ENCODE measurements around the gene ZBTB16.

The ZBTB16 gene

DNA sequence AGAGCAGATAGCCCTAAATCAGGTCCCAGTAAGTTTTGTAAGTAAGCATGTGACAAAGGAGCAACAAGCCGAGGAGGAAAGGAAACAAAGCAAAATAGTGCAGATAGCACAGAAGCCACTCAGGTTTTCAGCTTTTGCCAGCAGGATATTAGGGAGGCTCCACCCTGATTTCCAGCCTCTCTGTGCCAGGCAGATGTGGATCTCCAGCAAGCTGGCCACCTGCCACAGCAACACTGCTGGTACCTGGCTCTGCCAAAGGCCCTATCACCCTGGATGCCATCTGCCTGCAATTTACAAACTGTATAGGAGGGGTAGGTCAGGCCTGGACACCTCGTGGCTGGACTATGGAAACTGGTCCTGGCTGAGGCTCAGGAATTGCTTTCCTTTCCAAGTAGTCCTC lies 224.5 kb downstream of the ZBTB16 start:
- ChIA-PET CTCF (no interaction called here), POLR2A (no interaction called here)
- TF ChIP-seq, protein P1, sequence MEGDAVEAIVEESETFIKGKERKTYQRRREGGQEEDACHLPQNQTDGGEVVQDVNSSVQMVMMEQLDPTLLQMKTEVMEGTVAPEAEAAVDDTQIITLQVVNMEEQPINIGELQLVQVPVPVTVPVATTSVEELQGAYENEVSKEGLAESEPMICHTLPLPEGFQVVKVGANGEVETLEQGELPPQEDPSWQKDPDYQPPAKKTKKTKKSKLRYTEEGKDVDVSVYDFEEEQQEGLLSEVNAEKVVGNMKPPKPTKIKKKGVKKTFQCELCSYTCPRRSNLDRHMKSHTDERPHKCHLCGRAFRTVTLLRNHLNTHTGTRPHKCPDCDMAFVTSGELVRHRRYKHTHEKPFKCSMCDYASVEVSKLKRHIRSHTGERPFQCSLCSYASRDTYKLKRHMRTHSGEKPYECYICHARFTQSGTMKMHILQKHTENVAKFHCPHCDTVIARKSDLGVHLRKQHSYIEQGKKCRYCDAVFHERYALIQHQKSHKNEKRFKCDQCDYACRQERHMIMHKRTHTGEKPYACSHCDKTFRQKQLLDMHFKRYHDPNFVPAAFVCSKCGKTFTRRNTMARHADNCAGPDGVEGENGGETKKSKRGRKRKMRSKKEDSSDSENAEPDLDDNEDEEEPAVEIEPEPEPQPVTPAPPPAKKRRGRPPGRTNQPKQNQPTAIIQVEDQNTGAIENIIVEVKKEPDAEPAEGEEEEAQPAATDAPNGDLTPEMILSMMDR (IDR thresholded peaks at IDR 0.05; ENCODE audit: control extremely low read depth, extremely low read depth, low read depth, missing control alignments), result no peak
- DNase-seq (ENCODE audit: extremely low spot score), result no peak

DNA sequence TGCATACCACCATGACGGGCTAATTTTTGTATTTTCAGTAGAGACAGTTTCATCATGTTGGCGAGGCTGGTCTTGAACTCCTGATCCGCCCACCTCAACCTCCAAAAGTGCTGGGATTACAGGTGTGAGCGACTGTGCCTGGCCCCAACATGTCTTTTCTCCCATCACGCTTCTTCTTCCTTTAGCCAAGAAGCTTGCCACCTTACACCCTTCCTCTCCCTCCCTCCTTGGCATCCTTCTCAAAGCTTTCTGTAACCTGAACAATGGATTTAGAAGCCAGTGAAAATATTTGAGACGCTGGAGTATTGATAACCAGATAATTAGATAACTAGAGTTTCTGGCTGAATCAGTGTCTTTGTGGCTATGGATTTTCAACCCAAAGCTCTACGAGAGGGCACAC lies 225.4 kb downstream of the ZBTB16 start:
- ChIA-PET POLR2A (no interaction called here), CTCF (no interaction called here)

DNA sequence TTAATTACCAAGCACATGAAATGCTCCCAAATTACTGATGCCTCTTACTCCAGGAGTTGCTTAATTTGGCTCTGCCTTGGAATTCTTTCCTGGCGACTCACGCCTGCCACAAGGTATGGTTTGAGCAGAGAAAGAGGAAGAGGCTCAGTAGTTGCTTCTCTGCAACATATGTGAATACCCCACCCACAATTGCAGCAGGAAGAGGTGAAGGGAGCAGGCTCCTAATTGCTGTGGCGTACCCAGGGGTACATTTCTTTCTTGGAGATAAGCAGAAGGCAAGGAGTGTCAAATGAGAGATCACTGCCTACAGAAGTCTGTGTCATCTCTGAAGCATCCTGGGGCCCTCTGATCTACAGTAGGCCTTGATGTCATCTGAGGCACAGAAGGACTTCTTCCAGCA lies 226.1 kb downstream of the ZBTB16 start:
- ChIA-PET CTCF (no interaction called here), POLR2A (no interaction called here)
- TF ChIP-seq, protein P1 (IDR thresholded peaks at IDR 0.05; ENCODE audit: control extremely low read depth, extremely low read depth, low read depth, missing control alignments), result no peak
- no peak for DNase-seq (ENCODE audit: extremely low spot score)

More for the DNA sequence above, 225.4 kb downstream of the ZBTB16 start:
- TF ChIP-seq, protein P1 (IDR thresholded peaks at IDR 0.05; ENCODE audit: control extremely low read depth, extremely low read depth, low read depth, missing control alignments), result no peak
- DNase-seq (ENCODE audit: extremely low spot score), result no peak

DNA sequence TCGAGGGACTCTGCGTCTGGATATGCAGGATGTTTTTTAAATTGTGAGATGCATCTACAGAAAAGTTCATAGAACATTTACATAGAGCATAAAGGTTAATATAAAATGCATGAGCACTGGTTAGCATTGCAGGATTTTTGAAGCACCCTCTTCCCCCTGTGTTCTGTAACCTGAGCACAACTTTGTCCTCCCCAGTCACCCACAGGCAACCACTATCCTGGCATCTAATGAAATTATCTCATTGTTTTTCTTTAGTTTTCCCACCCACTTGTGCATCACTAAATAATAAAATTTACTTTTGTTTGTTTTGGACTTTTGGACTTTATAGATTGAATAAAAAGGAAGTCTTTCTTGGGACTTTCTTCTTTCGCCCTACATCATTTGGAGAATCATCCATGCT lies 226.7 kb downstream of the ZBTB16 start:
- CTCF ChIA-PET, result no interaction called here
- no peak for DNase-seq (ENCODE audit: extremely low spot score)
- POLR2A ChIA-PET, result no interaction called here
- TF ChIP-seq, protein P1 (IDR thresholded peaks at IDR 0.05; ENCODE audit: control extremely low read depth, extremely low read depth, low read depth, missing control alignments), result no peak

DNA sequence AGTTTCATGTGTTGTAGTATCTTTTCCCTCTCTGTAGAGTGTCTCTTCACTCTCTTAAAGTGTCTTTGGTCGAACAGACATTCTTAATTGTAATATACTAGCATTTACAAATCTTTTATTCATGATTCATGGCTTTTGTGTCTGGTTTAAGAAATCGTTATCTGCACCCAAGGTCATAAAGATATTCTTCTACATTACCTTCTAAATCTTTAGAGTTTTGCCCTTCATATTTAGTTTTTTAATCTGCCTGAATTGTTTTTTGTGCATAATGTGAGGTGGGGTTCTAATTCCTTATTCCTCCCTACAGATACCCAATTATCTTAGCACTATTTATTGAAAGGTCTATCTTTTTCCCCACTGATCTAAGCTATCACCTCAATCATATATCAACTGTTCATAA lies 227.6 kb downstream of the ZBTB16 start:
- POLR2A ChIA-PET, result no interaction called here
- CTCF ChIA-PET, result interaction anchor here (1.8 kb wide), 1 partner anchor 25 kb away, joined by 5 read pairs; no protein-coding TSS in a partner anchor
- TF ChIP-seq, protein P1 (IDR thresholded peaks at IDR 0.05; ENCODE audit: control extremely low read depth, extremely low read depth, low read depth, missing control alignments), result no peak
- no peak for DNase-seq (ENCODE audit: extremely low spot score)

DNA sequence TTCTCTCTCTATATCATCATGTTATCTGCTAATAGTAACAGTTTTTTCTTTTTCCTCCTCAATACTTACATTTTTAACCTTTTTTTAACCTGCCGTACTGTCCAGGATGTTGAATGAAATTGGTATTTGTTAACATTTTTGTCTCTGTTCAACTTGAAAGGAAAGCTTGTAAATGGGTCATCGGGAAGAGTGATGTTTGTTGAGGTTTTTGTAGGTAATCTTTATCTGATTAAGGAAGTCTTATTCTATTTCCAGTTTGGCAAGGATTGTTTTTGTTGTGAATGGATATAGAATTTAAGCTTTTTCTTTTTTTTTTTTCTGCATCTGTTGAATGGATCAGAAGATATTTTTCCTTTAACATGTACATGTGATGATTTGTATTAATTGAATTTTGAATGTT lies 228.6 kb downstream of the ZBTB16 start:
- POLR2A ChIA-PET, result no interaction called here
- DNase-seq (ENCODE audit: extremely low spot score), result no peak
- TF ChIP-seq, protein P1 (IDR thresholded peaks at IDR 0.05; ENCODE audit: control extremely low read depth, extremely low read depth, low read depth, missing control alignments), result no peak
- CTCF ChIA-PET, result interaction anchor here (0.6 to 1.8 kb wide), 2 partner anchors 10 to 26 kb away, joined by 3 to 5 read pairs; no protein-coding TSS in a partner anchor

DNA sequence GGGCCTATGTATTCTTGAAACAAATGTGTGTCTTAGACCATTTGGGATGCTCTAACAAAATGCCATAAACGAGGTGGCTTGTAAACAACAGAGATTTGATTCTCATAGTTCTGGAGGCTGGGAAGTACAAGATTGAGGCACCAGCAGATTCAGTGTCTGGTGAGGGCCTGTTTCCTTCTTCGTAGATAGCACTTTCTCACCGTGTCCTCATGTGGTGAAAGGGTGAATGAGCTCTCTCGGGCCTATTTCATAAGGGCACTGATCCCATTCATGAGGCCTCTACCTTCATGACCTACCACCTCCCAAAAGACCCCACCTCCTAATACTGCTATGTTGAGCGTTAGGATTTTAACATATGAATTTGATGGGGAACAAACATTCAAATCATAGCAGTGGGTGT lies 230.3 kb downstream of the ZBTB16 start:
- CTCF ChIA-PET, result interaction anchor here (1.6 kb wide), 1 partner anchor 19 kb away, joined by 4 read pairs; no protein-coding TSS in a partner anchor
- TF ChIP-seq, protein P1 (IDR thresholded peaks at IDR 0.05; ENCODE audit: control extremely low read depth, extremely low read depth, low read depth, missing control alignments), result no peak
- POLR2A ChIA-PET, result no interaction called here
- no peak for DNase-seq (ENCODE audit: extremely low spot score)

Data from GM10248 (cell line).